Measurements from ENCODE around the gene UQCC2. TPM values are rescaled to one million over a fixed set of nuclear protein-coding genes. Genes with fewer than 3 reads are reported as not detected.

The UQCC2 gene
- total RNA-seq, 1 donor from 2014 or later = 98.8 TPM

DNA sequence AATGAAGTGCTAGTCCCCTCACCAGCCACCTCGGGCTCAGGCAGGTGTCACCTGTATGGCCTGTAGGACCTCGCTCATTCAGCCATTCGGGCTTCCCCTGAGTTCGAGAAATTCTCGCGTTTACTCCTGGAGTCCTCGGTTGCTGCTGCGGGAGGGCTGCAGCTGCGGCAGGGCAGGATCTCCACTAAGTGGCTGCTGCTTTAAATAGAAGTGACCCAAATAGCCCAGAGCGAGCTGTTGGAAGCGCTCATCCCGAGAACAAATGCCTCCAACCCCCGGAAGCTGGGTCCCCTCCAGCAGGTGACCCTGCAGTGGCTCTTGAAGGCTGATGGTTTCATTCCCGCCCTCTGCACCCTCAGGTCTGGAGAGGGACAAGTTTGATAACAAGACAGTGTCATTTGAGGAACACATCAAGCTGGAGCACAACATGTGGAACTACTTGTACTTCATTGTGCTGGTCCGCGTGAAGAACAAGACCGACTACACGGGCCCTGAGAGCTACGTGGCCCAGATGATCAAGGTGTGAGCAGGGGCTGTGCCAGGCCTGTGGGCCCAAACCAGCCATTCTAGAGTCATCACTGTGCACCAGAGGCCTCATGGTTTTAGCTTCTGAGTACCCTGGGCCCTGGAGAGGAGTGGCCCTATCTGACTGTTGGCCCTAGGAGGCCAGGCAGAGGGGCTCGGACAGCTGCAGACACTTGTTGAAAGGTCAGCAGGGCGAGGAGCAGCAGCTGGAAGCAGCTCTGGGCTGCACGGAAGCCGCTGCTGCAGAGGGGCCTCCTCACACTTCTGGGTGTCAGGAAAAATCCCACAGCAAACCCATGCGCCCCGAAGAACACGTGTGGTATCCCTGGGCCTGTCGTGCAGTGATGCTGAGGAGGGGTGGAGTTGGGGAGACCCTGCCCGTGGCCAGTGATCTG, 18.1 kb downstream of the UQCC2 start:
- no peak for DNase-seq (ENCODE audit: extremely low spot score, unreplicated experiment)
- H3K4me1 Mint-ChIP-seq (ENCODE audit: unreplicated experiment) = peaks cover 30% of the 10 kb centered on the region
- no peak overlapping the region for H3K4me3 Mint-ChIP-seq
- H3K27me3 Mint-ChIP-seq = no peaks in the 10 kb centered on the region
- peak overlapping the region; percentile 8 for H3K27ac Mint-ChIP-seq
- H3K36me3 Mint-ChIP-seq = peaks cover 12% of the 10 kb centered on the region
- H3K9me3 Mint-ChIP-seq = no peaks in the 10 kb centered on the region
- TF ChIP-seq, protein P1, sequence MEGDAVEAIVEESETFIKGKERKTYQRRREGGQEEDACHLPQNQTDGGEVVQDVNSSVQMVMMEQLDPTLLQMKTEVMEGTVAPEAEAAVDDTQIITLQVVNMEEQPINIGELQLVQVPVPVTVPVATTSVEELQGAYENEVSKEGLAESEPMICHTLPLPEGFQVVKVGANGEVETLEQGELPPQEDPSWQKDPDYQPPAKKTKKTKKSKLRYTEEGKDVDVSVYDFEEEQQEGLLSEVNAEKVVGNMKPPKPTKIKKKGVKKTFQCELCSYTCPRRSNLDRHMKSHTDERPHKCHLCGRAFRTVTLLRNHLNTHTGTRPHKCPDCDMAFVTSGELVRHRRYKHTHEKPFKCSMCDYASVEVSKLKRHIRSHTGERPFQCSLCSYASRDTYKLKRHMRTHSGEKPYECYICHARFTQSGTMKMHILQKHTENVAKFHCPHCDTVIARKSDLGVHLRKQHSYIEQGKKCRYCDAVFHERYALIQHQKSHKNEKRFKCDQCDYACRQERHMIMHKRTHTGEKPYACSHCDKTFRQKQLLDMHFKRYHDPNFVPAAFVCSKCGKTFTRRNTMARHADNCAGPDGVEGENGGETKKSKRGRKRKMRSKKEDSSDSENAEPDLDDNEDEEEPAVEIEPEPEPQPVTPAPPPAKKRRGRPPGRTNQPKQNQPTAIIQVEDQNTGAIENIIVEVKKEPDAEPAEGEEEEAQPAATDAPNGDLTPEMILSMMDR (conservative IDR thresholded peaks at IDR 0.05) = no peak

DNA sequence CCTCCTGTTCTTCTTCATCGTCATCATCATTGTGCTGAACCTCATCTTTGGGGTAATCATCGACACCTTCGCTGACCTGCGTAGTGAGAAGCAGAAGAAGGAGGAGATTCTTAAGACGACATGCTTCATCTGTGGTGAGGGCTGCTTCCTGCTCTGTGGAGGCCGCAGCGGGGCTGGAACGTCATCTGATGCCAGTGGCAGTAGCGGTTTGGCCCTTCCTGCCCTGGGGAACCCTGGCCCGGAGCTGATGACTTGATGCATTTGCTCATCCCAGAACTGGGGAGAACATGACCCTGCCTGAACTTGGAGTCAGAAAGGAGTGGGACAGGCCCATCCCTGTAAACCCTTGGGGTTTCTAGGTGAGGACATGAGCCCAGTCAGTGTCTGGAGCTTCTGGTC, 18.7 kb downstream of the UQCC2 start:
- TF ChIP-seq, protein P1 (conservative IDR thresholded peaks at IDR 0.05) = no peak
- H3K27ac Mint-ChIP-seq = no peak overlapping the region
- no peak overlapping the region for H3K4me3 Mint-ChIP-seq
- H3K9me3 Mint-ChIP-seq = no peaks in the 10 kb centered on the region
- H3K4me1 Mint-ChIP-seq (ENCODE audit: unreplicated experiment) = peaks cover 30% of the 10 kb centered on the region
- peaks cover 12% of the 10 kb centered on the region for H3K36me3 Mint-ChIP-seq
- no peak for DNase-seq (ENCODE audit: extremely low spot score, unreplicated experiment)
- H3K27me3 Mint-ChIP-seq = no peaks in the 10 kb centered on the region

DNA sequence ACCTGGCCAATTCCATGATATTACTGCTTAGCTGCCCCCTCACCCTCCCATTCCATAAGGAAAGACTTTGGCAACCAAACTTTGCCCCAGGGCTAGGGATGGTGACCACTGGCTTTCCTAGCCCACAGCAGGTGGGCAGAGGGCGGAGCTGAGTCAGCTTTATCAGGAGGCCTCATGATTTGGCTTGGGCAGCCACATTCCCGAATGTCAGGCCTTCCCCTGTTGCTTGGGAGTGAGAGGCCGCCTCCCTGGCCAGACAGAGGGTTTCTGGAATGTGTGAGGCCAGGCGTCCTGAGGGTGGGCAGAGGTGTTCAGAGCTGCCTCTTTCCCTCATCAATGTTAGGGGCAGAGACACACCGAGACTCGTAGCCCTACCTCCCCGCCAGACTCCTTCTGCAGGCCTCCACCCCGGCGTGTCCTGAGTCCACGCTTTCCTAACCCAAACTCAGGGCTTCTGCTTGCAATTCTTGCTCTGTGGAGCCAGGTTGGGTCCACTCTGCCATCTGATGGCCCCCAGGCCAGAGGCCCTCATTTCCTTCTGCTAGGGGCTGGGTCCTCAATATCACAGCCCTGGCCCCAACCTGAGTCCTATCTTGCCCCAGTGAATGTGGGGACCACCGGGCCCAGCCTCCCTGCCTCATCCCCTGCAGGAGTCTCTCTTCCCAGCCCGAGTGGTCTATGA, 19.3 kb downstream of the UQCC2 start:
- DNase-seq (ENCODE audit: extremely low spot score, unreplicated experiment) = no peak
- Mint-ChIP-seq H3K27ac (no peak overlapping the region), H3K4me3 (no peak overlapping the region), H3K4me1 (ENCODE audit: unreplicated experiment) (peaks cover 26% of the 10 kb centered on the region), H3K36me3 (peaks cover 12% of the 10 kb centered on the region), H3K27me3 (no peaks in the 10 kb centered on the region), H3K9me3 (no peaks in the 10 kb centered on the region)
- TF ChIP-seq, protein P1 (conservative IDR thresholded peaks at IDR 0.05) = no peak

DNA sequence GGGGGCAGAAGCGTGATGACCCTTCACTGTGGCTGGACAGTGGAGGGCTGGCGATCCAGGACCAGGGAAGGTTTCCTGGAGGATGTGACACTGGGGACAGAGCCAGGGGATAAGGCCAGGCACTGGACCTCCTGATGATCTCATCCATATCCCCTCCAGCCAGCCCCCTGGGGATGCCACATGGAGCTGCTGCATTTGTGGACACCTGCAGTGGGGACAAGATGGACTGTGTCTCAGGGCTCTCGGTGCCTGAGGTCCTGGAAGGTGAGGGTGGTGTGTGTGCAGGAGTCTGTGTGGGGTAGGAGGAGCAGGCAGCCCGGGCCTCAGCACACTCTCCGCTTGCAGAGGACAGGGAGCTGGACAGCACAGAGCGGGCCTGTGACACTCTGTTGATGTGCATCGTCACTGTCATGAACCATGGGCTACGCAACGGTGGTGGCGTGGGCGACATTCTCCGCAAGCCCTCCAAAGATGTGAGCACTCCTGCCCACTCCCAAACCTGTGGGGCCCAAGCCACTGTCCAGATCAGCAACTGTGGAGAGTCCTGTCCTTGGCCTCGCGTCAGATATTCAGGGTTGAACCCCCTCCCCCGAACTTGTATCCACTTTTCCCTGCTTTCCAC, 19.9 kb downstream of the UQCC2 start:
- Mint-ChIP-seq H3K36me3 (peaks cover 14% of the 10 kb centered on the region), H3K4me3 (no peak overlapping the region), H3K9me3 (no peaks in the 10 kb centered on the region), H3K4me1 (ENCODE audit: unreplicated experiment) (peaks cover 26% of the 10 kb centered on the region), H3K27ac (no peak overlapping the region), H3K27me3 (no peaks in the 10 kb centered on the region)
- TF ChIP-seq, protein P1 (conservative IDR thresholded peaks at IDR 0.05) = no peak
- no peak for DNase-seq (ENCODE audit: extremely low spot score, unreplicated experiment)

DNA sequence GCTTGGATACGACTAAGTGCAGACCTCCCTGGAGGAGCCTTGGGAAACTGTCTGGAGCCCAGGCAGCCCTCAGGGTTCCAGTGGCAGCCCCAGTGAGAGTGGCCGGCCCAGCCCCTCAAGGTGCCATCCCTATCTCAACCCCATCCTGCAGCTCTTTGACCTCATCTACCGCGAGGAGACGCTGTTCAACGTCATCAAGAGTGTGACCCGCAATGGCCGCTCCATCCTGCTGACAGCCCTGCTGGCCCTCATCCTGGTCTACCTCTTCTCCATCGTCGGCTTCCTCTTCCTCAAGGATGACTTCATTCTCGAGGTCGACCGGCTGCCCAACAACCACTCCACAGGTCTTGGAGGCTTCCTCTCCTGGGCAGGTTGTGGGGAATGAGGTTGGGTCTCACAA, 20.7 kb downstream of the UQCC2 start:
- H3K27me3 Mint-ChIP-seq = no peaks in the 10 kb centered on the region
- H3K4me3 Mint-ChIP-seq = no peak overlapping the region
- H3K27ac Mint-ChIP-seq = no peak overlapping the region
- H3K36me3 Mint-ChIP-seq = peaks cover 17% of the 10 kb centered on the region
- peaks cover 25% of the 10 kb centered on the region for H3K4me1 Mint-ChIP-seq (ENCODE audit: unreplicated experiment)
- no peaks in the 10 kb centered on the region for H3K9me3 Mint-ChIP-seq
- TF ChIP-seq, protein P1 (conservative IDR thresholded peaks at IDR 0.05) = no peak
- DNase-seq (ENCODE audit: extremely low spot score, unreplicated experiment) = no peak
